Spleen (tissue), 11 donors: ENCODE data around the gene ACACA. TPM values are rescaled to one million over a fixed set of nuclear protein-coding genes. Genes with fewer than 3 reads are reported as not detected.

ENCODE experiments used
- DNase-seq: peaks from one replicate; pipeline ENCODE4 v3.0.0-alpha.2; 2020
- H3K27ac ChIP-seq, 8 donors: fragments of 200-600 bp; sonication (generic) in 7 of 8; 1 replicate in 4 of 8; 2 replicates in 4 of 8; pipeline versions ENCODE4 v1.5.0 to v1.8.0; 2016 to 2021; ENCODE audit warnings: inconsistent platforms in 4 of 8, mild to moderate bottlenecking in 4 of 8, moderate library complexity in 1 of 8
- H3K27me3 ChIP-seq, 7 donors: fragments of 200-600 bp; sonication (generic) in 6 of 7; replicated peaks in 1 of 7; 1 replicate in 4 of 7; 2 replicates in 3 of 7; pipeline versions ENCODE4 v1.5.0 to v1.8.0; 2016 to 2021; ENCODE audit warnings: inconsistent platforms in 3 of 7, mild to moderate bottlenecking in 1 of 7
- H3K36me3 ChIP-seq, 6 donors: fragments of 200-600 bp; sonication (generic) in 5 of 6; 1 replicate in 4 of 6; 2 replicates in 2 of 6; pipeline versions ENCODE4 v1.5.0 to v1.8.0; 2016 to 2021; ENCODE audit warnings: inconsistent platforms in 2 of 6
- H3K4me1 ChIP-seq, 6 donors: fragments of 200-600 bp; sonication (generic) in 5 of 6; 1 replicate in 3 of 6; 2 replicates in 3 of 6; pipeline versions ENCODE4 v1.5.0 to v1.8.0; 2016 to 2021; ENCODE audit warnings: inconsistent platforms in 3 of 6
- H3K4me3 ChIP-seq, 8 donors: fragments of 200-600 bp; sonication (generic) in 7 of 8; 1 replicate in 4 of 8; 2 replicates in 4 of 8; pipeline versions ENCODE4 v1.5.0 to v1.8.0; 2016 to 2021; ENCODE audit warnings: inconsistent platforms in 4 of 8, mild to moderate bottlenecking in 4 of 8, moderate library complexity in 2 of 8
- H3K9me3 ChIP-seq, 8 donors: fragments of 200-600 bp; sonication (generic) in 7 of 8; 1 replicate in 4 of 8; 2 replicates in 4 of 8; pipeline versions ENCODE4 v1.5.0 to v1.8.0; 2016 to 2021; ENCODE audit warnings: inconsistent platforms in 4 of 8
- CTCF ChIP-seq, 11 experiments: fragments of 200-600 bp in 7 of 11; fragments of 450-650 bp in 4 of 11; sonication (generic) in 4 of 11; IDR thresholded peaks in 8 of 11; conservative IDR thresholded peaks in 3 of 11; 1 replicate in 7 of 11; 2 replicates in 4 of 11; pipeline versions ENCODE4 v1.4.0 to v1.8.0; 2016 to 2021; ENCODE audit warnings: antibody characterized with exemption in 11 of 11, inconsistent platforms in 4 of 11, mild to moderate bottlenecking in 1 of 11
- POLR2A ChIP-seq, 3 donors: fragments of 450-650 bp; IDR thresholded peaks; one replicate each; pipeline ENCODE4 v1.5.1; 2017; ENCODE audit warnings: antibody characterized with exemption in 3 of 3, mild to moderate bottlenecking in 1 of 3
- POLR2AphosphoS5 ChIP-seq, 3 donors: sonication (generic); formaldehyde crosslinking; IDR thresholded peaks; one replicate each; pipeline ENCODE4 v1.5.1; 2017; ENCODE audit warnings: antibody characterized with exemption in 3 of 3
- WGBS, 5 donors: extraction: QIAGEN DNeasy Blood & Tissue Kit in 3 of 5; methylation state at CpG; one replicate each; pipeline versions ENCODE4 v1.1.5 to v1.1.7; 2013 to 2018; 5-methylcytosine and 5-hydroxymethylcytosine counted together
- intact Hi-C: fragments of 100-400 bp; cut with DNase I; formaldehyde crosslinking; loops from one replicate; pipeline ENCODE4 v1.15.0; 2023; ENCODE audit warnings: low total_unique reads
- polyA plus RNA-seq, 3 donors: library from polyadenylated mRNA; stranded (reverse); fragments of 200-250 nt; gene quantifications; one replicate each; pipeline ENCODE4 v1.2.1, GENCODE V29; 2013
- total RNA-seq, 7 donors: library from RNA; depleted of rRNA in 3 of 7; stranded (reverse); fragments of >200 nt in 3 of 7; fragmentation: NEBNext Ultra II Directional in 4 of 7; extraction: Animal tissue kit (Norgen Biotek cat#: 25700) in 4 of 7; gene quantifications; one replicate each; pipeline versions ENCODE4 v1.1.0 to v1.2.1, GENCODE V29; 2016 to 2021
- donor health status: healthy with polysubstance abuse.
- donor health status: DM: no; HTN: no; CAD: no; lungs with moderate emphysema.
- donor health status: DM: no; HTN: no; CAD: no.
- donor health status: Bipolar disorder and iron deficiency.
- donor health status: healthy.
- donor health status: DM: no; HTN: no; CAD: no.
- donor health status: DM: yes; HTN: yes; CAD: no.

ACACA gene
- total and polyA plus RNA-seq, 10 donors = 3.2 to 50.8 (median 29.2) TPM

GRCh38 chr17:37048811-37049210 is 357.8 kb downstream of the ACACA start:
- intact Hi-C loops = no loop called here
- DNase-seq = no peak
- no peak for TF ChIP-seq CTCF (IDR thresholded peaks at IDR 0.05 in 8 of 11, conservative IDR thresholded peaks at IDR 0.05 in 3 of 11)
- TF ChIP-seq POLR2A (IDR thresholded peaks at IDR 0.05) = no peak
- TF ChIP-seq POLR2AphosphoS5 (IDR thresholded peaks at IDR 0.05) = no peak

GRCh38 chr17:37047631-37048104 is 359.0 kb downstream of the ACACA start:
- intact Hi-C loops = loop anchor here (2.0 kb wide), 1 partner anchor 417 kb away; no protein-coding TSS in a partner anchor
- TF ChIP-seq CTCF (IDR thresholded peaks at IDR 0.05 in 8 of 11, conservative IDR thresholded peaks at IDR 0.05 in 3 of 11) = peak; percentile 62 to 87 (median 81)
- TF ChIP-seq POLR2A (IDR thresholded peaks at IDR 0.05) = no peak
- no peak for TF ChIP-seq POLR2AphosphoS5 (IDR thresholded peaks at IDR 0.05)
- Histone ChIP-seq H3K4me3 (no peak overlapping the region), H3K27me3 (no peaks in the 10 kb centered on the region), H3K4me1 (peaks cover 0 to 16% (median 7%) of the 10 kb centered on the region in 6 donors), H3K27ac (no peak overlapping the region), H3K36me3 (peaks cover 0 to 82% (median 13%) of the 10 kb centered on the region in 6 donors), H3K9me3 (no peaks in the 10 kb centered on the region)
- peak; percentile 91 for DNase-seq
- WGBS, 5 donors = 5 to 13% (median 10%) methylated on average over 9 of the region's 9 CpGs

More at GRCh38 chr17:37048811-37049210, 357.8 kb downstream of the ACACA start:
- Histone ChIP-seq H3K36me3 (peaks cover 0 to 82% (median 8%) of the 10 kb centered on the region in 6 donors), H3K9me3 (no peaks in the 10 kb centered on the region), H3K27me3 (no peaks in the 10 kb centered on the region), H3K4me3 (no peak overlapping the region), H3K27ac (no peak overlapping the region), H3K4me1 (peaks cover 0 to 16% (median 7%) of the 10 kb centered on the region in 6 donors)
- 91 to 97% (median 95%) methylated on average over 5 of the region's 5 CpGs for whole genome bisulfite sequencing, 5 donors

GRCh38 chr17:37045351-37045922 is 361.2 kb downstream of the ACACA start:
- no peak for DNase-seq
- Histone ChIP-seq H3K9me3 (no peaks in the 10 kb centered on the region), H3K27me3 (no peaks in the 10 kb centered on the region), H3K27ac (no peak overlapping the region), H3K36me3 (peaks cover 0 to 68% (median 10%) of the 10 kb centered on the region in 6 donors), H3K4me3 (no peak overlapping the region), H3K4me1 (peaks cover 0 to 16% (median 7%) of the 10 kb centered on the region in 6 donors)
- intact Hi-C loops = no loop called here
- WGBS, 5 donors = 69 to 75% (median 72%) methylated on average over 7 of the region's 7 CpGs
- TF ChIP-seq POLR2A (IDR thresholded peaks at IDR 0.05) (no peak), POLR2AphosphoS5 (IDR thresholded peaks at IDR 0.05) (no peak), CTCF (IDR thresholded peaks at IDR 0.05 in 8 of 11, conservative IDR thresholded peaks at IDR 0.05 in 3 of 11) (no peak)

GRCh38 chr17:37043201-37043600 is 363.4 kb downstream of the ACACA start:
- Histone ChIP-seq H3K9me3 (no peaks in the 10 kb centered on the region), H3K27me3 (no peaks in the 10 kb centered on the region), H3K4me1 (peaks cover 0 to 16% (median 7%) of the 10 kb centered on the region in 6 donors), H3K27ac (no peak overlapping the region), H3K4me3 (no peak overlapping the region), H3K36me3 (peaks cover 0 to 69% (median 7%) of the 10 kb centered on the region in 6 donors)
- intact Hi-C loops = no loop called here
- no peak for DNase-seq
- 81 to 88% (median 85%) methylated on average over 3 of the region's 3 CpGs for WGBS, 5 donors
- no peak for TF ChIP-seq POLR2A (IDR thresholded peaks at IDR 0.05)
- TF ChIP-seq CTCF (IDR thresholded peaks at IDR 0.05 in 8 of 11, conservative IDR thresholded peaks at IDR 0.05 in 3 of 11) = no peak
- TF ChIP-seq POLR2AphosphoS5 (IDR thresholded peaks at IDR 0.05) = no peak
